HG03103 (cell line): Measurements from ENCODE around the gene STMN1.

Source experiments
- ATAC-seq: cut with Tn5 transposase; IDR thresholded peaks from one replicate; pipeline ENCODE4 v1.9.1; 2021; ENCODE audit warnings: low read depth; ENCODE audit not compliant: unreplicated experiment

Gene STMN1

GRCh38 chr1:25896266-25896665, 10.0 kb downstream of the STMN1 start:
- no peak for ATAC-seq

- peak; percentile 78 for ATAC-seq
Measured at GRCh38 chr1:25895365-25895990, 10.7 kb downstream of the STMN1 start.

- ATAC-seq = no peak
Measured at GRCh38 chr1:25893116-25893515, 13.1 kb downstream of the STMN1 start.

GRCh38 chr1:25891606-25892005, 14.6 kb downstream of the STMN1 start:
- no peak for ATAC-seq

- no peak for ATAC-seq
Measured at GRCh38 chr1:25890239-25891034, 15.8 kb downstream of the STMN1 start.

GRCh38 chr1:25889470-25889869, 16.7 kb downstream of the STMN1 start:
- ATAC-seq = no peak

GRCh38 chr1:25888426-25888987, 17.7 kb downstream of the STMN1 start:
- ATAC-seq = no peak

GRCh38 chr1:25885602-25886001, 20.6 kb downstream of the STMN1 start:
- no peak for ATAC-seq

- no peak for ATAC-seq
Measured at GRCh38 chr1:25881266-25881665, 25.0 kb downstream of the STMN1 start.

GRCh38 chr1:25880518-25880917, 25.7 kb downstream of the STMN1 start:
- ATAC-seq = no peak

GRCh38 chr1:25879675-25880074, 26.5 kb downstream of the STMN1 start:
- no peak for ATAC-seq

- no peak for ATAC-seq
Measured at GRCh38 chr1:25878690-25879089, 27.5 kb downstream of the STMN1 start.

- no peak for ATAC-seq
Measured at GRCh38 chr1:25877155-25877554, 29.1 kb downstream of the STMN1 start.

- ATAC-seq = no peak
Measured at GRCh38 chr1:25876693-25877077, 29.5 kb downstream of the STMN1 start.

- no peak for ATAC-seq
Measured at GRCh38 chr1:25875856-25876692, 30.1 kb downstream of the STMN1 start.

GRCh38 chr1:25875154-25875855, 30.9 kb downstream of the STMN1 start, which contains the start of gene PAQR7:
PAQR7 (minus strand) TSS chr1:25875708; CDS start chr1:25863839, 11,869 bp downstream.
- no peak for ATAC-seq

- no peak for ATAC-seq
Measured at GRCh38 chr1:25874635-25875153, 31.5 kb downstream of the STMN1 start.

GRCh38 chr1:25874209-25874608, 32.0 kb downstream of the STMN1 start:
- no peak for ATAC-seq

GRCh38 chr1:25873120-25873519, 33.1 kb downstream of the STMN1 start:
- no peak for ATAC-seq

- ATAC-seq = no peak
Measured at GRCh38 chr1:25872713-25873112, 33.5 kb downstream of the STMN1 start.
